G401 (cell line): ENCODE data around the gene BOLA1. TPM values are rescaled to one million over a fixed set of nuclear protein-coding genes. Genes with fewer than 3 reads are reported as not detected.
"Not testable (repeated sequence)": the region's sequence is repeated elsewhere in the genome, so short reads cannot be mapped to it uniquely, and the experiment has no call there.

ENCODE experiments used
- DNase-seq: peaks from one replicate; pipeline ENCODE4 v3.0.0-alpha.2; 2015; ENCODE audit warnings: low spot score
- in situ Hi-C: cut with HindIII; loops from 2 replicates; pipeline ENCODE4 v1.10.0; 2016; ENCODE audit warnings: low sequenced_read_pairs, mixed read lengths
- total RNA-seq: library from RNA; depleted of rRNA; stranded (reverse); fragments of >200 nt; shearing (Covaris generic); gene quantifications from 2 replicates; pipeline ENCODE4 v1.2.3, GENCODE V29; 2014; rRNA removed

The BOLA1 gene, protein sequence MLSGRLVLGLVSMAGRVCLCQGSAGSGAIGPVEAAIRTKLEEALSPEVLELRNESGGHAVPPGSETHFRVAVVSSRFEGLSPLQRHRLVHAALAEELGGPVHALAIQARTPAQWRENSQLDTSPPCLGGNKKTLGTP
- 2.0 TPM in 1 of 2 replicates, not detected in the other for total RNA-seq

DNA sequence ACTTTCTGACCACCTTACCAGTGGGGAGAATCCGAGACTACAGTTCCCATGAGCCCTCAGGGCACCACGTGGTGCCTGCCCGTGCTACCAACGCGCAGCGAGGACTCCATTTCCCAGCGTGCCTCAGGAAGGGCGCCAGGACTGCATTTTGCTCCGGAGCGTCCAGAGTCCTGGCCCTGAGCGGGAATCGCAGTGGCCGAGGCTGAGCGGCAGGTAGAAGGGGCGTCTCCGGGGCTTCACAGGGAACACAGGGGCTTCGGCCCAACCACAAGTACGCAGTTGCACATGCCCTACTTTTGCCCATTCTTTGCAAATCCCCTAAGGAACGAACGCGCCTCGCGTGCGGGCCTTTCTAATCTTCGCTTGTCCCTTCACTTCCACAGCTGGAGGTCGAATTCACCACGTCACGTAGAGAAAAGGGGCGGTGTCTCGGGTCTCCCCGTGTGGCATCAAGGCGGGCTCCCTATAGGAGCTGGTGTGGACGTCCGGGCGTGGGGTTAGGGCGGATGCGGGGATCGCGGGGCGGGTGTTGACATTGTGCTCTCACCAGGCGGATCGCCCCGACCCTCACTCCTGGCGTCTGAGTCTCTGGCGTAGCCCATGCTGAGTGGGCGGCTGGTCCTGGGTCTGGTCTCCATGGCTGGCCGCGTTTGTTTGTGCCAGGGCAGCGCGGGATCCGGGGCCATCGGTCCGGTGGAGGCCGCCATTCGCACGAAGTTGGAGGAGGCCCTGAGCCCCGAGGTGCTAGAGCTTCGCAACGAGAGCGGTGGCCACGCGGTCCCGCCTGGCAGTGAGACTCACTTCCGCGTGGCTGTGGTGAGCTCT lies at the start of gene BOLA1:
BOLA1 (plus strand) TSS at position 109 of the 825 bp plus-strand sequence; CDS start at position 601, 492 bp downstream.
- peak; percentile 96 for DNase-seq
- in situ Hi-C loops: loop anchor here (25.0 kb wide), 1 partner anchor 163 kb away; the partner anchor contains the start of gene VPS45

DNA sequence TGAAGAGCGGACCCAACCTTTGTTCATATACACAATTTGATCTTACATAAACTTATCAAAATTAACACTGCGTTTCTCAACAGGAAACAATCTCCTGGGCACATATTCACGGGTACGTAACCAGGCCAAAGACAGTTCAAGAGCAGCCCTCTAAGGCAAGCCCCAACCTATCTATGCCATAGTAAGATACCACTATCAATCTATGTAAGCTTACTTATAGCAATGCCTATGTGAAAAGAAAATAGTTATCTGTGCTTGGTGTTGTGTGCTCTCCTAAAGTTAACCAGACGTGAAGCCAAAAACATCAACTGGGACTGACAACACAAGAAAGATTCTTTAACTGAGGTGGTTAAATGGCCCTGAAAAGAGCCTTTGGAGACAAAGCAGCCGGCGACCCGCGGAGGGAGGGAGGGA lies 49.4 kb upstream of the BOLA1 start:
- in situ Hi-C loops: no loop called here
- peak; percentile 36 for DNase-seq

DNA sequence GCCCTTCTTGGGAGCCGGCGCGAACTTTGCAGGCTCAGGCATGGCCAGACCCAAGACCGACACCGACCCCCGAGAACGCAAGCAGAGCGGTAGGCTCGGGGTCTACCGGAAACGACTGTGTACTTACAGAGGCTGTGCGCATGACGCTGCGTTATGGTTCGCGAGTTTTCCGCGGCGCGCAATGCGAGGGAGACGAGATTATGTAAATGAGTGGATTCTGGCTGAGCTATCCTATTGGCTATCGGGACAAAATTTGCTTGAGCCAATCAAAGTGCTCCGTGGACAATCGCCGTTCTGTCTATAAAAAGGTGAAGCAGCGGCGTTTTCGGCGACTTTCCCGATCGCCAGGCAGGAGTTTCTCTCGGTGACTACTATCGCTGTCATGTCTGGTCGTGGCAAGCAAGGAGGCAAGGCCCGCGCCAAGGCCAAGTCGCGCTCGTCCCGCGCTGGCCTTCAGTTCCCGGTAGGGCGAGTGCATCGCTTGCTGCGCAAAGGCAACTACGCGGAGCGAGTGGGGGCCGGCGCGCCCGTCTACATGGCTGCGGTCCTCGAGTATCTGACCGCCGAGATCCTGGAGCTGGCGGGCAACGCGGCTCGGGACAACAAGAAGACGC lies 48.5 kb upstream of the BOLA1 start:
- in situ Hi-C loops: not testable (repeated sequence)

DNA sequence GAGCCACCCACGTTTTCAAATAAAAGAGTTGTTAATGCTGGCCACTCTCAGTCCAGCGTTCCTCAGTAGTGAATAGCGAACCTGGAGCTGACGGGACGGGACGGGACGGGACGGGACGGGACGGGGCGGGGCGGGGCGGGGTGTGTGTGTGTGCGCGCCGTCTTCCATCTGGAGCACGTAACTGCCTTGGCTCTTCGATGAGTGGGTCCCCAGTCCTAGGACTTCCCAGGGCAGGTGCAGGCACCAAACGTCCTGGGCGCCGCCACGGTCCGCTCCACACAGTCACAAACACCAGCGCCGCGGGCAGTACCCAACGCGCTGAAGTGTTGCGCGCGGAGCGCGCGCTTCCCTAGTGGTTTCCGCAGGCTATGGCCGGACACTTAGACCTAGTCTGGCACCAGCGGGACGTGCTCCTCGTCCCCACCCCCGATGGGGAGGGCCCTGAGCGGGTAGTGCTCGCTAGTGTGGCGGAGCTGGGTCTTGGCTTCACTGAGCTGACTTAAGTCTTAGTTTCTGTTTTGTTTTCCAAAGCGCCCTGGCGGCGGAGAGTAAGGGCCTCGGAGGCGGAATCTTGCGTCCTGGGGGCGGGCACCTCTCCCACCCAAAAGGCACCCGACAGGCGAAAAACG lies 47.7 kb upstream of the BOLA1 start:
- DNase-seq, in situ Hi-C loops: not testable (repeated sequence)

More for the DNA sequence above, 48.5 kb upstream of the BOLA1 start:
- DNase-seq: not testable (repeated sequence)

DNA sequence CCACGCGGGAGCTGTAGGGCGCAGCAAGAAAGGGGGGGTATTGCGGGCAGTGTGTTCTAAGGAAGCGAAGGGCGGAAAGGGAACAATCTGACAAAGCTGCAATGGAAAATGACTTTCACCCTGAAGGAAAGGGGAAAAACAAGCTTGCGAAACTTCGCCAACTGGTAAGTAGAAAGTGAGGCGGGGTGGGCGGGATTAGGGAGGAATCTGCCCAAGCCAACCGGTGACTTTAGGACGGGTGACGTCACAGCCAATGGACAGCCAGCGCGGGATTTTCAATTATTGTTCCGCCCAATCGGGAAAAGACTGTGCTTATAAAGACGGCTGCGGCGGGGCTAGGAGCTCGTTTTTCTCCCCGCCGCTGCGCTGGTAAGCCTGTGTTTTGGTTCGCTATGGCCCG lies 47.1 kb upstream of the BOLA1 start:
- in situ Hi-C loops, DNase-seq: not testable (repeated sequence)

DNA sequence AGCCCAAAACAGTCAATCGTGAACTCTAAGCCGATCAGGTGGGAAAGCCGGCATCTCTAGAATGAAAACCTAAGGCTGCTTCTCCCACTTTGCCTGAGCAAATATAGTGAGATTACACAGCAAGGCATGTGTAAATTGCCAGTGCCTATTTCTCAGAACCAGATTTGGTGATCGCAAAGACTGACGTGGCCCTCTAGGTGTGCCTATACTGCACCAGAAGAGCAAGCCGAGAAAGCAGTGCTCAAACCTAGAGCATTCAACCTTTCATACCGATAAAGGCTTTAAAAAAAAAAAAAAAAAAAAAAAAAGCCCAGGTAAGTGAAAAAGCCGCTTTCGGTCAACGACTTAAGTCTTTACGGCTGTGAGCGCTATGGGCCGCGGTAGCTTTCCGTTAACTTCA lies 39.1 kb upstream of the BOLA1 start:
- in situ Hi-C loops: not testable (repeated sequence)

DNA sequence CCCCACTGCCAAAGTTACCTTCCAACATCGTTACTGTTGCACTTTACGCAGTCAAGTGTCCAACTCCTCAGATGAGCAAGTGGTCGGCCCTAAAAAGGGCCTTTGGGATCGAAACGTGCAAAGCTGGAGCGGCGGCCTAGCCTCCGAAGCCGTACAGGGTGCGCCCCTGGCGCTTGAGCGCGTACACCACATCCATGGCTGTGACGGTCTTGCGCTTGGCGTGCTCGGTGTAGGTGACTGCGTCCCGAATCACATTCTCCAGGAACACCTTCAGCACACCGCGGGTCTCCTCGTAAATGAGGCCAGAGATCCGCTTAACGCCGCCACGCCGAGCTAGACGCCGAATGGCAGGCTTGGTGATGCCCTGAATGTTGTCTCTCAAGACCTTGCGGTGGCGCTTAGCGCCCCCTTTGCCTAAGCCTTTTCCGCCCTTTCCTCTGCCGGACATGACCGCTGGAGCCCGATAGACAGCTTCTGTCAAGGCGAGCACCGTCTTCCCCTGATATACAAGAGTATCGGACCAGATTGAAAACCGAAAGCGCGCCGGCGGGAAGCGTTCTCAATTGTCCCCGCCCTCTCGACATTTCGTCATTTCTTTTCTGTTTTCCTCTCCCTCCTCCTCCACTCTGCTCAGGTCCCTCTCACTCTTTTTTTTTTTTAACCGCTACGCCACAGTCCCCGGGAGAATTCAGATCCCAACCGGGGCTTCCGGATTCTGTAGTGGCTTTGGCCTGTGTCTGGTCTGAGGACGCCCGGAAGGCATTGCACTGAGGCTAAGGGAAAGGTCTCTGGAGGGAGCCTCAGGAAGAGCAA lies 38.5 kb upstream of the BOLA1 start:
- DNase-seq, in situ Hi-C loops: not testable (repeated sequence)

More for the DNA sequence above, 39.1 kb upstream of the BOLA1 start:
- DNase-seq: not testable (repeated sequence)

DNA sequence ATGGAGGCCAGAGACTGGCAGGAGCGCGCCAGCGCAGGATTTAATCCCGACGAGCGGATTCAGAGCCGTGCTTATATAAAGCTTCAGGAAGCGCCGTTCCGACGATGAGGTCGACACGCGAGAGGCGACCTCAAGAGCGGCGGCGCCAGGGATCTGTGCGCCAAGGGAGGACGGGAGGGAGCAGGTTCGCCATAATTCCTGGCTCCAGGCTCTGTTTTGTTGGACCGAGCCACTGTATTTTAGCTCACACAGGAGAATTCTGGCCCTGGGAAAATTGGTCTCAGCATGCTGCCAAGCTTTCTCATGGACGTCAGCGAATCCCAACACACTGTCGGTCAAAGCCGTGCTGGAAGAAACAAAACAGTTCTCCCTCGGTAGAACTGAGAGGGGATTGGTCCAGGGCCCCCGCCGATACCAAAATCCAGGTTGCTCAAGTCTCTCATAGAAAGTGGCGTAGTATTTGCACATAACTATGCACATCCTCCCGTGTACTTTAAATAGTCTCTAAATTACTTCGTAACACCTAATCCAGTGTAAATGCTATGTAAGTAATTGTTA lies 37.8 kb upstream of the BOLA1 start:
- in situ Hi-C loops, DNase-seq: not testable (repeated sequence)

DNA sequence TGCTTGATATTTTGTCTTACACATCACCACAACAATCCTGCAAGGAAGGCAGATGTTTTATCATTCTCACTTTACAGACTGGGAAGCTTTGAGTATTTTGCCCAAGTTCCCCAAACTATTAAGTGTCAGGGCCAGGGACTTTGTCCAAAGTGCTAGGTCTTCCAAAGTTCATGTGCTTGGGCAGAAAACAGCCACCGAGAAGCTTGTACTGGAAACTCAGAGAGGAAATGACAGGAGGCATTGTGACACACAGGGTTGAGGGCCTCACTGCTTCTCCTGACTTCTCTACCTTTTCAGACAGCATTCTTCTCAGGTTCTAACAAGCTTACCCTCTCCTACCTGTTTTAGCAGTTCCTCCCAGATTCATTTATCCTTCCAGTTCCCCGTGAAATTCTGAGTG lies 32.5 kb upstream of the BOLA1 start:
- in situ Hi-C loops, DNase-seq: not testable (repeated sequence)

DNA sequence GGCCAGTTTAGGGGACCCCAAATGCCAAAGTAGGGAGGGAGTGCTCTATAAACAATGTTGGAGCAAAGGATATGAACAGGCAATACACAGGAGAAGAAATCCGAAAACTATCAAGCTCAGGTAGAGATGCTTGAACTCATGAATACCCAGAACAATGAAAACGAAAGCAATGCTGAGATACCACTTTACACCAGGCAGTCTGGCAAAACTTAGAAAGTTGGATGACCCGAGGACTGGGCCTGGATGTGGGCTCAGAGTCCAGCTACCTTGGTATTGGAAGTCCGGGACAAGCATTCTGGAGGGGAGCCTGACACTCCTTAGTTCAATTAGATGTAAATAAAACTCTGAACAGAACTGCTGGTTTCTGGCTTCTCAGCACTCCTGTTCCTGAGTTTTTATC lies 26.3 kb upstream of the BOLA1 start:
- in situ Hi-C loops: not testable (repeated sequence)

DNA sequence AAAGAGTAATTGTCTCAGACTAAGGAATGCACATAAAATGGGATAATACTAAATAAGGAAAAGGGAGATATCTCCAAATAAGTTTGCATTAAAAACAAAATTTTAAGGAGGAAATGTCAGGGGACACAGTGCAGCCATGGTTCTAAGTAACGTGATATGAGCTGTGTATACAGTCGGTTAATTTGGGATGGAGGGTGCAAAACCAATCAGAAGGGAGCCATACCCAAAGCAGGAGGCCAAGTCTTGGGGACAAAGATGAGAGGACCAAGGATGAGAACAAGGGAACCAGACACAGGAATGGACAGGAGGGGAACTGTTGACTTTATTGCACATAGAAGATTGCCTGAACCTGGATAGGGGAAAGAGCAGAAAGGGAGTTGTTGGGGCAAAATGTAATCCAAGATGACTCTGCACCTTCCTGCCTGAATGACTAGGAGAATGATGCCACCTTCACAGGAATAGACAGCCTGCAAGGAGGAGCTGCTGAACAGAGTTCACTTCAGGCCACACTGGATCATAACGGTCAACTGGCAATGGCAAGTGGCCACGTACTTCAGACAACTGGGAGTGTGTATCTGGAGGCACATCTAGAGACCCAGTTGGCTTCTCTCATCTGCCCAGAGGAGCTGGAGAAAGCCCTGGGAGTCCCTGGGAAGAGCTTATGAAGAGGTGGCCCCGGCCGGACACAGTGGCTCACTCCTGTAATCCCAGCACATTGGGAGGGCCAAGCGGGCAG lies 22.0 kb upstream of the BOLA1 start:
- no peak for DNase-seq
- in situ Hi-C loops: loop anchor here (25.0 kb wide), 1 partner anchor 185 kb away; the partner anchor contains the start of gene VPS45

More for the DNA sequence above, 26.3 kb upstream of the BOLA1 start:
- not testable (repeated sequence) for DNase-seq

DNA sequence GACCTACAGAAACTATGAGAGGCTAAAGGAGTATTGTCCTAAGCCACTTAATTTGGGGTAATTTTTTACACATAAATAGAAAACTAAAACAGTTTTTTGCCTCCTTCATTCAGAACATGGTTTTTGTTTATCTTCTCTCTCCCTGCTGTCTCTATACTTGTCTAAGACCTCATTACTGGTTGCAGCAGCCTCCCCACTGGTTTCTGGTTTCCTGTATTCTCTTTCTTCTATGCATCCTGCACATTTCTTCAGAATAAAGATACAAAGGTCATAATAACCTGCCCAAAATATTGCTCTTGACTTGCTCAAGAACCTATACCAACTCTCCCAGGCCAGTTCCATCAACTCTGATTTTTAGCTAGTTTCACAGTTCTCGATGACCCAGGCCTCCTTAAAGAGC lies 19.8 kb upstream of the BOLA1 start:
- in situ Hi-C loops: loop anchor here (25.0 kb wide), 1 partner anchor 183 kb away; the partner anchor contains the start of gene VPS45
- DNase-seq: no peak

DNA sequence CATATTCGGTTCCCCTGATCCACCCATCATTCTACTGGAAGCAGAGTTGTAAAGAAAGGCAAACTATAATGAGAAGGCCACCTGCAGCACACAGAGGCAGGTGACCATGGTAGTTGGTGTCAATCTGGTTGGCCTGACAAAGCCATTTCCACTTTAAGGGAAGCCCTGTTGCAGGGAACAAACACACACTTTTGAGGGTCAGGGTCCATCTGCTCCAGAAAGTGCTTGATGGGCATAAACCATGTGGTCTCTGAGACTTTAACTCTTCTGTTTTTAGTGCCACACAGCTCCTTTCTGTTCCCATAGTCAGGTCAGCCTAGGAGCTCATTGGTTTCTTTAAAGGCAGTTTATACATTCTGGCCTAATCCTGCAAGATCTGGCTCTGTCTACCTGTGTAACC lies 17.5 kb upstream of the BOLA1 start:
- no peak for DNase-seq
- in situ Hi-C loops: loop anchor here (25.0 kb wide), 1 partner anchor 180 kb away; the partner anchor contains the start of gene VPS45

DNA sequence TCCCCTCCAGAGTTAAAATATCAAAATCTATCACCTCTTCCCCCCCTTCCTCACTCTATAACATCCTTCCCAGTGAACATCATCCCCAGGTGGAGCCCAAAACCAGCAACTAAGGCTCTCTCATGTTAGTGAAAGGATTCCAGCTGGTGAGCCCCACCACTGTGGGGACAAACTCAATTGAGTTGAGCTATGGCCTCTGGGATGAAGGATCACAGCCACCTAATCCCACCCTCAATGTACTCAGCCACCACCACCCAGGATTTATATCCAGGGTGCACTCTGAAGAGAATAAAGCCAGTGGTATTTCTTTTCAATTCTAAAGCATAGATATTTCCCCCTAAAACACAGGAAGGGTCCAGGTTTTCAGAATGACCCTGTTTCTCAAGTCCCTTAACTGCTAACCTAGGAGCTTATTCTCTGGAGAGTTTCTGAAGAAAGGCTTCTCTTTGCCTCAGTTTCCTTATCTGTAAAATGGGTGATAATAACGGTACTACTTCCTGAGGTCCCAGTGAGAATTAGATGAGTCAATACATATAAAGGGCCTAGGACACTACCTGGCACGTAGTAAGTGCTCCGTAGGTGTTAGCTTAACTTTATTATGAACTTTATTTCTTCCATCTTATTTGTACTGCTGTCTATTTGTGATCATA lies 15.6 kb upstream of the BOLA1 start:
- in situ Hi-C loops: loop anchor here (25.0 kb wide), 1 partner anchor 179 kb away; the partner anchor contains the start of gene VPS45
- DNase-seq: no peak

DNA sequence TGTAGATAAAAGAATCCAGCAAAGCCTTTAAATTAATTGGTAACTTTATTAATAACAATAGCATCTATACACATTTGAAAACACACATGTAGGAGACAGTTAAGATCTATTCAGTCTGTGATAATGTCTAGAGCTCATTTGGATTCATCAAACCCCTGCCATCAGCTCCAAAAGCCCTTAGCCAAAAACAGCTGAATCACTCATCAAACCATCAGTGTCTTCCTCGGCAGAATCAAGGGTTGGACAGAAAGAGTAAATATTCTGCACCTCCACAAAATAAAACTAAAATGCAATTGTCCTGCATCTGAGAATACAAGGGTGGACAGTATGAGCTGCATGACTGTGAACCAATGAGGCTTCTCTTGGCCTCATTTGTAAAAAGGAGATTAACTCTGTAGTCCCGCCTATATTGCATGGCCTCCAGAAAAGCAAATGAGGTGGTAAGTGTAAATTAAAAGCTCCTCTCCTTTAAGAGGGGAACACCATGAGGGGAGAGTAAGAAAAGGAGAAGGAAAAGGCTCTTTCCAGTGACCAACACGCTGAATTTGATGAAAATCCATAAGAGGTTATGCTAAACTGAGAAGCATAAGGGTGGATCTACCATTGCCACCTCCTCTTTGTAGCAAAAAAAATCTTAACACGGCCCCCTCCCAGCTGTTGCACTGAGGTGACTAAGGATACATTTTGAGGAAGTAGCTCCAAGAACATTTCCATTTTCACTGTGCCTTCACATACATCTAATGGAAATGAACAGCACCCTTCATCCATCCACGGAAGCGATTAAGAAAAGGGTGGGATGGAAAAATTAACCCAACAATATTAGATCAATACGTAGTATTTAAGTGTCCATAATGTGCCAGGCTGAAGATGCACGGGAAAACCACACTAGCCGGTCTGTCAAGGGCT lies 14.7 kb upstream of the BOLA1 start:
- in situ Hi-C loops: loop anchor here (25.0 kb wide), 1 partner anchor 178 kb away; the partner anchor contains the start of gene VPS45
- DNase-seq: peak; percentile 61
